Measurements from ENCODE around the gene CBFB. TPM values are rescaled to one million over a fixed set of nuclear protein-coding genes. Genes with fewer than 3 reads are reported as not detected.

CBFB gene
- total and polyA plus RNA-seq, 2 experiments from 2014 or later = 66.3 to 197 TPM

DNA sequence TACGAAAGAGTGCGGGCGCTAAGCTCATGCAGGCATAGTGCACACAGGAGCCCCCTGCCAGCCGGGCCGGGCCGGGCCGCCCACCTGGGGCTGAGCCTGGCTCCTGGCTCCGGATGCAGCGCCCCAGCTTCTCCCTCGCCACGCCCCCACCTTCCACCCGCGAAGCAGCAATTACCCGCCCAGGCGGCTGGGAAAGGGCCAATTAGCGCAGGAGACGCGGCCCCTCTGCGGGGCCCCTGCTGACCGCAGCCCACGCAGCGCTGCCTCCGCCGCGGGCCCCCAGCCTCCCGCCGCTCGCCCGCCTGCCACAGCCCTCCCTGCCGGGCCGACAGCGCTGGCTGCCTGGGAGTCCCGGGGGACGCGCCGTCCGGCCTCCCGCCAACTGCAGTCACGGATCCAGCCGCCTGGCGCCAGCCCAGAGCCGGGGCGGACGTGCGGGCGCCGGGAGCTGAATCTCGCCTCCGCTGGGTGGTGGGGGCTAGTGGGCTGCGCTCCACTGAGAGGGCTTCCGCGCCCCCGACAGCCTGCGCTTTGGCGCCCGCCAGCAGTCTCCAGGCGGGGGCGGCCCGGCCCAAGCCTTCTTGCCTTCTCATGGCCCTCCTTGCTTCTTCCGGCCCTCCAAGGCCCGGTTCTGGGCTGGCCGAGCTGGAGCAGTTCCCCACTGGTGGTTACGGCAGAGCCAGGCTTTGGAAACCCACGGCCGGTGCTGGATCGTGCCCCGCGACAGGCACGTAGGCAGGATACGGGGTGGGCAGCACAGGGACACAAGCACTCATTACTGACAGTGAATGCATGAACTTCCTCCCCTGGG, 14.9 kb upstream of the CBFB start:
- TF ChIP-seq, protein P1, sequence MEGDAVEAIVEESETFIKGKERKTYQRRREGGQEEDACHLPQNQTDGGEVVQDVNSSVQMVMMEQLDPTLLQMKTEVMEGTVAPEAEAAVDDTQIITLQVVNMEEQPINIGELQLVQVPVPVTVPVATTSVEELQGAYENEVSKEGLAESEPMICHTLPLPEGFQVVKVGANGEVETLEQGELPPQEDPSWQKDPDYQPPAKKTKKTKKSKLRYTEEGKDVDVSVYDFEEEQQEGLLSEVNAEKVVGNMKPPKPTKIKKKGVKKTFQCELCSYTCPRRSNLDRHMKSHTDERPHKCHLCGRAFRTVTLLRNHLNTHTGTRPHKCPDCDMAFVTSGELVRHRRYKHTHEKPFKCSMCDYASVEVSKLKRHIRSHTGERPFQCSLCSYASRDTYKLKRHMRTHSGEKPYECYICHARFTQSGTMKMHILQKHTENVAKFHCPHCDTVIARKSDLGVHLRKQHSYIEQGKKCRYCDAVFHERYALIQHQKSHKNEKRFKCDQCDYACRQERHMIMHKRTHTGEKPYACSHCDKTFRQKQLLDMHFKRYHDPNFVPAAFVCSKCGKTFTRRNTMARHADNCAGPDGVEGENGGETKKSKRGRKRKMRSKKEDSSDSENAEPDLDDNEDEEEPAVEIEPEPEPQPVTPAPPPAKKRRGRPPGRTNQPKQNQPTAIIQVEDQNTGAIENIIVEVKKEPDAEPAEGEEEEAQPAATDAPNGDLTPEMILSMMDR (IDR thresholded peaks at IDR 0.05; ENCODE audit: low read depth, low read length) = no peak
- Histone ChIP-seq H3K36me3 (no peaks in the 10 kb centered on the region), H3K4me1 (ENCODE audit: low read depth) (no peaks in the 10 kb centered on the region), H3K9me3 (ENCODE audit: low read depth) (no peaks in the 10 kb centered on the region), H3K4me3 (peak overlapping the region; percentile 28), H3K27me3 (peaks cover 3% of the 10 kb centered on the region), H3K27ac (no peak overlapping the region)
- DNase-seq (ENCODE audit: low read depth in 1 of 2, low spot score in 1 of 2) = peak; percentile 78 to 89

DNA sequence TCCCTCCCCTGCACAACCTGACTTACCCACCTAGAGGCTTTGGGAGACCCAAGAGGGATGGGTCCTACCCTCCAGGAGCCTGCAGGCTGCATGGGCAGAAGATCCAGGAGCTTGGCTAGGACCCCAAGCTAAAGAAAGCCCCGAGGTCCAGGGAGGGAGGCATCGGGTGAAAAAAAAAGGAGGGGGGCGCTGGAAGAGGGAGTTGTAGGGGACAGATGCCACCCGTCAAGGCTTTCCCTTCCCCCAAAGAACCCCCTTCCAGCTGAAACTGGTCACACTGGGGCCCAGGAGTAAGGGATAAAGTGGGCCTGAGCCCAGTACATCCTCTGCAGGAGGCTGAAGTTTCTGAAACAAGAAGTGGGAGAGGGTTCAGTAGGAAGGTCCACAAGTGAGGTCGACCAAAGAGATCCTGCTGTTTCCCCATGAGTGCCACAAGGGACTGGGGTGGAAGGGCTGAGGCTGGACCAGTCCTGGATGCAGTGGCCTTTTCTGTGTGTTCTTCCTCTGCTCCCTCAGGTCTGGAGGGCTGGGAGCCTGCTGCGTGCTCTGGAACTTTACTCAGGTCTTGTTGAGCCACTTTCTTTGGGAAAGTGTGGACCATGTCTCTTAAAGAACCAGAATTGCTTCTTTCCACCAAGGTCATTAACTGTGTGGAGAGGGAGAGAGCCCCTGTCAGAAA, 14.2 kb upstream of the CBFB start:
- Histone ChIP-seq H3K27me3 (peaks cover 3% of the 10 kb centered on the region), H3K4me1 (ENCODE audit: low read depth) (no peaks in the 10 kb centered on the region), H3K36me3 (no peaks in the 10 kb centered on the region), H3K4me3 (no peak overlapping the region), H3K27ac (no peak overlapping the region), H3K9me3 (ENCODE audit: low read depth) (no peaks in the 10 kb centered on the region)
- DNase-seq (ENCODE audit: low read depth in 1 of 2, low spot score in 1 of 2) = no peak
- TF ChIP-seq, protein P1 (IDR thresholded peaks at IDR 0.05; ENCODE audit: low read depth, low read length) = no peak

DNA sequence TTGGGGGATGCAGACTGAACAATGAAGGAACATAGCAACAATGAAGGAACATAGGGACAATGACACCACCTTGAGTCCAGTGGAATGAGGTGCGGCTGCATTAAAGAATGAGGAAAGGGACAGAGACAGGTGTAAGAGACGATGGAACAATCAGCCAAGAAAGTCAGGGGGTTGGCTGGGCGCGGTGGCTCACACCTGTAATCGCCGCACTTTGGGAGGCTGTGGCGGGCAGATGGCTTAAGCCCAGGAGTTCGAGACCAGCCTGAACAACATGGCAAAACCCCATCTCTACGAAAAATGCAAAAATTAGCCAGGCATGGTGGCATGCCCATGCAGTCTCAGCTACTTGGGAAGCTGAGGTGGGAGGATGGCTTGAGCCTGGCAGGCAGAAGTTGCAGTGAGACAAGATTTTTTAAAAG, 13.6 kb upstream of the CBFB start:
- TF ChIP-seq, protein P1 (IDR thresholded peaks at IDR 0.05; ENCODE audit: low read depth, low read length) = no peak
- Histone ChIP-seq H3K27me3 (peaks cover 3% of the 10 kb centered on the region), H3K27ac (no peak overlapping the region), H3K4me1 (ENCODE audit: low read depth) (no peaks in the 10 kb centered on the region), H3K36me3 (no peaks in the 10 kb centered on the region), H3K4me3 (no peak overlapping the region), H3K9me3 (ENCODE audit: low read depth) (no peaks in the 10 kb centered on the region)
- no peak for DNase-seq (ENCODE audit: low read depth in 1 of 2, low spot score in 1 of 2)

DNA sequence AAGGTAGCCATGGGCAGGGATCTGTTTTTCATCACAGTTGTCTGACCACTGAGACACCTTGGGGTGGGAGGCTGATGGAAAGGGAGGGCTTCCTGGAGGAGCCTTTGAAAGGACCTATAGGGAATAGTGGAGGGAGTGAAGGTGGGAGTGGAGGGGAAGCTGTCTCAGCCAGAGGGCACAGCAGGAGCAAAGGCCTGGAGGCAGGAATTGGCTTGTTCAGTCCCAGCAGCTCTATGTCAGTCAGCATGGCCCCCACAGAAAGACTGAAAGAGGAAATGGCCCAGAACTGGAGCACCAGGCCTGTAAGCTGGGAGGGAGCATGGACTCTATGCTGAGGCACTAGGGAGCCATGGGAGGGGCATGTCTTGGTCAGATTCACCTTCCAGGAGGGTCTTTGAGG, 12.8 kb upstream of the CBFB start:
- no peaks in the 10 kb centered on the region for H3K4me1 ChIP-seq (ENCODE audit: low read depth)
- no peak for DNase-seq (ENCODE audit: low read depth in 1 of 2, low spot score in 1 of 2)
- no peak overlapping the region for H3K27ac ChIP-seq
- peaks cover 3% of the 10 kb centered on the region for H3K27me3 ChIP-seq
- H3K4me3 ChIP-seq = no peak overlapping the region
- TF ChIP-seq, protein P1 (IDR thresholded peaks at IDR 0.05; ENCODE audit: low read depth, low read length) = no peak
- no peaks in the 10 kb centered on the region for H3K9me3 ChIP-seq (ENCODE audit: low read depth)
- H3K36me3 ChIP-seq = no peaks in the 10 kb centered on the region

DNA sequence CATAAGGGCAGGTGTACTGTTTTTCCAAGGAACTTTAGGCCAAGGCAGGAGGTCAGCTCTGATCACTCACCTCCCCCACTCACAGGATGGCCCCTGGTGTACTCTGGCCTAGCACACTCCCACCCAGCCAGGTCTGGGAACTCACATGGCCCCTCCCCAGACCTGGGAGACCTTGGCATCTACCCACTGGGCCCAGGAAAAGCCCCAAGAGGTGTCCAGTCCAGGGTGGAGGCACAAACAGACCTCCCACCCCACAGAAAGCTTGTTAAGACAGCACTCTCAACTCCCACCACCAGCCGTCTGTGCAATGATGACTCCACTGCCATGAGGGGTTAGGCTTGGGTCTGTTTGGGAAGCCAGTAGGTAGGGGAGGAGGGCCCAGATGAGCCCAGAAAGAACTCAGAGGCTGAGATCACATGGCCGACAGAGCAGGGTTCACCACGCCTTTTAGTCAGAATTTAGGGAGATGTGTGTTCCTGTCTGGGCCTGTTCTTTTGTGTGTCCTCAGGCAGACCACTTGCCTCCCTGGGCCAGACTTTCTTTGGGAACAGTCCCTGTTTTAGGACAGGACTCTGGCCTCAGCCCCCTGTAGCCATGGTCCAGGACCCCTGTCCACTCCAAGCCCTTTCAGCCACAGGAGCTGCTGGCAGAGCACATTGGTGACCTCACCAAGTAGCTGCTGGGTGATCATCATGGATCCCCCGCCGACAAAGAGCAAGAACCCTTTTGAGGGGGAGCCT, 12.1 kb upstream of the CBFB start:
- Histone ChIP-seq H3K36me3 (no peaks in the 10 kb centered on the region), H3K4me3 (no peak overlapping the region), H3K27ac (no peak overlapping the region), H3K27me3 (peaks cover 3% of the 10 kb centered on the region), H3K9me3 (ENCODE audit: low read depth) (no peaks in the 10 kb centered on the region), H3K4me1 (ENCODE audit: low read depth) (no peaks in the 10 kb centered on the region)
- TF ChIP-seq, protein P1 (IDR thresholded peaks at IDR 0.05; ENCODE audit: low read depth, low read length) = no peak
- DNase-seq (ENCODE audit: low read depth in 1 of 2, low spot score in 1 of 2) = no peak
